GM06990 (cell line): Measurements from ENCODE around the gene EML4.
"Not testable (repeated sequence)": the region's sequence is repeated elsewhere in the genome, so short reads cannot be mapped to it uniquely, and the experiment has no call there.

ENCODE experiments used
- DNase-seq: peaks from one replicate; pipeline ENCODE4 v3.0.0-alpha.2; 2011; ENCODE audit not compliant: insufficient read length; ENCODE audit errors: extremely low read depth
- H3K27me3 ChIP-seq: replicated peaks from 2 replicates; pipeline ENCODE4 v1.6.0; 2011; ENCODE audit warnings: low read length; ENCODE audit not compliant: control insufficient read depth, insufficient read depth
- H3K36me3 ChIP-seq: 2 replicates; pipeline ENCODE4 v1.5.1; 2011; ENCODE audit warnings: low read length; ENCODE audit not compliant: control insufficient read depth, insufficient read depth
- H3K4me3 ChIP-seq: replicated peaks from 2 replicates; pipeline ENCODE4 v1.5.1; 2011; ENCODE audit warnings: low read depth, mild to moderate bottlenecking, control low read depth, low read length
- CTCF ChIP-seq: IDR thresholded peaks from 2 replicates; pipeline ENCODE4 v1.5.1; 2011; ENCODE audit warnings: low read length, control low read depth, mild to moderate bottlenecking, inconsistent platforms; ENCODE audit not compliant: insufficient read depth, poor library complexity, severe bottlenecking

The EML4 gene

GRCh38 chr2:42340045-42340937 is 171.1 kb downstream of the EML4 start:
- no peak overlapping the region for H3K4me3 ChIP-seq
- H3K36me3 ChIP-seq, result peaks cover 22% of the 10 kb centered on the region
- H3K27me3 ChIP-seq, result no peaks in the 10 kb centered on the region
- TF ChIP-seq CTCF, result no peak
- no peak for DNase-seq

GRCh38 chr2:42340938-42341636 is 171.9 kb downstream of the EML4 start:
- peaks cover 25% of the 10 kb centered on the region for H3K36me3 ChIP-seq
- H3K4me3 ChIP-seq, result no peak overlapping the region
- H3K27me3 ChIP-seq, result no peaks in the 10 kb centered on the region
- DNase-seq, result no peak
- TF ChIP-seq CTCF, result no peak

- no peak for DNase-seq
- Histone ChIP-seq H3K27me3 (no peaks in the 10 kb centered on the region), H3K4me3 (no peak overlapping the region), H3K36me3 (peaks cover 23% of the 10 kb centered on the region)
- no peak for TF ChIP-seq CTCF
Measured at GRCh38 chr2:42342061-42342794, 173.1 kb downstream of the EML4 start.

- Histone ChIP-seq H3K27me3 (no peaks in the 10 kb centered on the region), H3K36me3 (peaks cover 21% of the 10 kb centered on the region), H3K4me3 (no peak overlapping the region)
- DNase-seq, result no peak
- no peak for TF ChIP-seq CTCF
Measured at GRCh38 chr2:42342795-42343241, 173.7 kb downstream of the EML4 start.

- DNase-seq, result no peak
- H3K27me3 ChIP-seq, result no peaks in the 10 kb centered on the region
- H3K4me3 ChIP-seq, result no peak overlapping the region
- H3K36me3 ChIP-seq, result peaks cover 13% of the 10 kb centered on the region
- no peak for TF ChIP-seq CTCF
Measured at GRCh38 chr2:42345986-42346385, 176.8 kb downstream of the EML4 start.

GRCh38 chr2:42346856-42347255 is 177.7 kb downstream of the EML4 start:
- H3K36me3 ChIP-seq, result peaks cover 16% of the 10 kb centered on the region
- not testable (repeated sequence) for H3K27me3 ChIP-seq, DNase-seq, H3K4me3 ChIP-seq

- not testable (repeated sequence) for H3K4me3 ChIP-seq, H3K27me3 ChIP-seq, DNase-seq
- H3K36me3 ChIP-seq, result peaks cover 18% of the 10 kb centered on the region
Measured at GRCh38 chr2:42347518-42347917, 178.4 kb downstream of the EML4 start.
